ENCODE results near the gene NLRP11. TPM values are rescaled to one million over a fixed set of nuclear protein-coding genes. Genes with fewer than 3 reads are reported as not detected.

NLRP11 gene
- under 0.01 TPM for total RNA-seq

GRCh38 chr19:55831846-55832245 is at the start of gene NLRP11:
NLRP11 (minus strand) TSS chr19:55831999; CDS start chr19:55818174, 13,825 bp downstream.
- Histone ChIP-seq H3K9me3 (ENCODE audit: low read depth, low read length) (no peaks in the 10 kb centered on the region), H3K27me3 (ENCODE audit: insufficient read depth, low read length) (no peaks in the 10 kb centered on the region), H3K4me1 (ENCODE audit: insufficient read depth, low read length) (no peaks in the 10 kb centered on the region), H3K4me3 (ENCODE audit: low read length) (no peak within 1 kb of the TSS)

DNA sequence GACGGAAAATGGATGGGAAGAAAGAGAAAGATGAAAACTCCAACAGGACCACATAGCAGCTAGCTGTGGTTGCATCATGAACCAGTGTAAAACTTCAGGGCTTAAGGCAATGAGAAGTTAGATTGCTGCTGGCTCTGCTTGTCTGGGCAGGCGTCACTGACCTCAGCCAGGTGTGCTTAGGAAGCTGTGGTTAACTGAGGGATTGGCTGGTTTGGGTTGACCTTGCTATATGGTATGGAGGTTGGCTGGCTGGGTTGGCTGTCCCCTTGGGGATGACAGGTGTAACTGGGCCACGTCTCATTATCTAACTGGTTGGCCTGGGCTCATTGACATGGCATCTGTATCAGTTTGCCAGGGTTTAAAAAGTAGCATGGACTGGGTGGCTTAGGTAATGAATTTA is 45.4 kb upstream of the NLRP11 start:
- Histone ChIP-seq H3K4me3 (ENCODE audit: low read length) (no peak overlapping the region), H3K4me1 (ENCODE audit: insufficient read depth, low read length) (no peaks in the 10 kb centered on the region), H3K9me3 (ENCODE audit: low read depth, low read length) (no peaks in the 10 kb centered on the region), H3K27me3 (ENCODE audit: insufficient read depth, low read length) (no peaks in the 10 kb centered on the region)

DNA sequence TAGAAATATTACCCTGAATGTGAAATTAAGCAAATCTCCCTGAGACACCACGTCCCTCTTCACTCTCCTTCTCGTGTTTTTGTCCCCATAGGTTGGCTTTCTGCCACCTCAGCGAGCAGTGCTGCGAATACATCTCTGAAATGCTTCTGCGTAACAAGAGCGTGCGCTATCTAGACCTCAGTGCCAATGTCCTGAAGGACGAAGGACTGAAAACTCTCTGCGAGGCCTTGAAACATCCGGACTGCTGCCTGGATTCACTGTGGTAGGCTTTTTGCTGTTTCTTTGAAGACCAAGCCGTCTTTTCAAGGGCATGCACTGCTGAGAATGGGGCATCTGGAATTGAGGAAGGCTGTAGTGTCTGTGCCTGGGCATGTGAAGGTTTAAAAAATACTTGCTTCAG is 38.9 kb upstream of the NLRP11 start:
- no peaks in the 10 kb centered on the region for H3K9me3 ChIP-seq (ENCODE audit: low read depth, low read length)
- H3K4me3 ChIP-seq (ENCODE audit: low read length): no peak overlapping the region
- H3K4me1 ChIP-seq (ENCODE audit: insufficient read depth, low read length): no peaks in the 10 kb centered on the region
- H3K27me3 ChIP-seq (ENCODE audit: insufficient read depth, low read length): no peaks in the 10 kb centered on the region

DNA sequence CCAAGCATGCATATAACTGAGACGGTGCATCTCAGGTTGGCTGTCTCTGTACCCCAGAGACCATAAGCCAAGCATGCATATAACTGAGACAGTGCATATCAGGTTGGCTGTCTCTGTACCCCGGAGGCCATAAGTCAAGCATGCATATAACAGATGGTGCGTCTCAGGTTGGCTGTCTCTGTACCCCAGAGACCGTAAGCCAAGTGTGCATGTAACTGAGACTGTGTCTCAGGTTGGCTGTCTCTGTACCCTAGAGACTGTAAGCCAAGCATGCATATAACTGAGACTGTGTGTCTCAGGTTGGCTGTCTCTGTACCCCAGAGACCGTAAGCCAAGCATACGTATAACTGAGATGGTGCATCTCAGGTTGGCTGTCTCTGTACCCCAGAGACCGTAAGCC is 35.3 kb upstream of the NLRP11 start:
- peaks cover 8% of the 10 kb centered on the region for H3K9me3 ChIP-seq (ENCODE audit: low read depth, low read length)
- no peaks in the 10 kb centered on the region for H3K4me1 ChIP-seq (ENCODE audit: insufficient read depth, low read length)
- H3K4me3 ChIP-seq (ENCODE audit: low read length): no peak overlapping the region
- no peaks in the 10 kb centered on the region for H3K27me3 ChIP-seq (ENCODE audit: insufficient read depth, low read length)

- Histone ChIP-seq H3K9me3 (ENCODE audit: low read depth, low read length) (peaks cover 8% of the 10 kb centered on the region), H3K27me3 (ENCODE audit: insufficient read depth, low read length) (no peaks in the 10 kb centered on the region), H3K4me3 (ENCODE audit: low read length) (no peak overlapping the region), H3K4me1 (ENCODE audit: insufficient read depth, low read length) (no peaks in the 10 kb centered on the region)
Measured at GRCh38 chr19:55866521-55866920, 34.7 kb upstream of the NLRP11 start.

- no peaks in the 10 kb centered on the region for H3K9me3 ChIP-seq (ENCODE audit: low read depth, low read length)
- H3K4me1 ChIP-seq (ENCODE audit: insufficient read depth, low read length): no peaks in the 10 kb centered on the region
- no peaks in the 10 kb centered on the region for H3K27me3 ChIP-seq (ENCODE audit: insufficient read depth, low read length)
- H3K4me3 ChIP-seq (ENCODE audit: low read length): no peak overlapping the region
Measured at GRCh38 chr19:55858969-55859368, 27.2 kb upstream of the NLRP11 start.

- no peak overlapping the region for H3K4me3 ChIP-seq (ENCODE audit: low read length)
- H3K9me3 ChIP-seq (ENCODE audit: low read depth, low read length): no peaks in the 10 kb centered on the region
- H3K27me3 ChIP-seq (ENCODE audit: insufficient read depth, low read length): no peaks in the 10 kb centered on the region
- no peaks in the 10 kb centered on the region for H3K4me1 ChIP-seq (ENCODE audit: insufficient read depth, low read length)
Measured at GRCh38 chr19:55858401-55858800, 26.6 kb upstream of the NLRP11 start.

DNA sequence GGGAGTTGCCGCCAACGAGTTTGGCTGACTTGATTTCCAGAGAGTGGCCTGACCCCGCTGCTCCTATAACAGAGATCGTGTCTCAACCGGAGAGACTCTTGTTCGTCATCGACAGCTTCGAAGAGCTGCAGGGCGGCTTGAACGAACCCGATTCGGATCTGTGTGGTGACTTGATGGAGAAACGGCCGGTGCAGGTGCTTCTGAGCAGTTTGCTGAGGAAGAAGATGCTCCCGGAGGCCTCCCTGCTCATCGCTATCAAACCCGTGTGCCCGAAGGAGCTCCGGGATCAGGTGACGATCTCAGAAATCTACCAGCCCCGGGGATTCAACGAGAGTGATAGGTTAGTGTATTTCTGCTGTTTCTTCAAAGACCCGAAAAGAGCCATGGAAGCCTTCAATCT is 26.2 kb upstream of the NLRP11 start:
- no peaks in the 10 kb centered on the region for H3K27me3 ChIP-seq (ENCODE audit: insufficient read depth, low read length)
- no peaks in the 10 kb centered on the region for H3K9me3 ChIP-seq (ENCODE audit: low read depth, low read length)
- no peak overlapping the region for H3K4me3 ChIP-seq (ENCODE audit: low read length)
- H3K4me1 ChIP-seq (ENCODE audit: insufficient read depth, low read length): no peaks in the 10 kb centered on the region

DNA sequence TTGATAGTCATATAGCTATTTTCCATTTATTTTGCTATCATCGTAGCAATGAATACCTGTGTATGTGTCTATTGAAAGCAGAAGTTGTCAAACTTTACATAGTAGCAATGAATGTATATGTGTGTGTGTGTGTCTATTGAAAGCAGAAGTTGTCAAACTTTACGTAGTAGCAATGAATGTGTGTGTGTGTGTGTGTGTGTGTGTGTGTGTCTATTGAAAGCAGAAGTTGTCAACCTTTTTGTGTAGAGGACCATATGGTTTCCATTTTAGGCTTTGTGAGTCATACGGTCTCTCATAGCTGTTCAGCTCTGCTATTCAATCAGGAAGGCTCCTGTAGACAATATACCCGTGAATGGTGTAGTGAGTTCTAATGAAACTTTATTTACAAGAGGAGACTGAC is 25.4 kb upstream of the NLRP11 start:
- Histone ChIP-seq H3K4me1 (ENCODE audit: insufficient read depth, low read length) (no peaks in the 10 kb centered on the region), H3K9me3 (ENCODE audit: low read depth, low read length) (no peaks in the 10 kb centered on the region), H3K4me3 (ENCODE audit: low read length) (no peak overlapping the region)

GRCh38 chr19:55855160-55855559 is 23.4 kb upstream of the NLRP11 start:
- Histone ChIP-seq H3K4me1 (ENCODE audit: insufficient read depth, low read length) (no peaks in the 10 kb centered on the region), H3K9me3 (ENCODE audit: low read depth, low read length) (no peaks in the 10 kb centered on the region), H3K27me3 (ENCODE audit: insufficient read depth, low read length) (no peaks in the 10 kb centered on the region), H3K4me3 (ENCODE audit: low read length) (no peak overlapping the region)

More for the DNA sequence above, 25.4 kb upstream of the NLRP11 start:
- H3K27me3 ChIP-seq (ENCODE audit: insufficient read depth, low read length): no peaks in the 10 kb centered on the region

DNA sequence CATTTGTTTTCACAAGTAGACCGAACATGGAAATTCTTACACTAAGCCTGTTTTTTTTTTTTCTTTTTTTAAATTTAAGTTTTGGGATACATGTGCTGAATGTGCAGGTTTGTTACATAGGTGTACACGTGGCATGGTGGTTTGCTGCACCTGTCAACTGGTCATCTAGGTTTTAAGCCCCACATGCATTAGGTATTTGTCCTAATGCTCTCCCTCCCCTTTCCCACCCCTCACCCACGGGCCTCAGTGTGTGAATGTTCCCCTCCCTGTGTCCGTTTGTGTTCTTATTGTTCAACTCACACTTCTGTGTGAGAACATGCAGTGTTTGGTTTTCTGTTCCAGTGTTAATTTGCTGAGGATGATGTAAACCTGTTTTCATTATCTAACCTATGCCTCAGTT is 7.1 kb upstream of the NLRP11 start:
- Histone ChIP-seq H3K9me3 (ENCODE audit: low read depth, low read length) (peaks cover 5% of the 10 kb centered on the region), H3K4me3 (ENCODE audit: low read length) (no peak overlapping the region), H3K27me3 (ENCODE audit: insufficient read depth, low read length) (no peaks in the 10 kb centered on the region), H3K4me1 (ENCODE audit: insufficient read depth, low read length) (no peaks in the 10 kb centered on the region)

DNA sequence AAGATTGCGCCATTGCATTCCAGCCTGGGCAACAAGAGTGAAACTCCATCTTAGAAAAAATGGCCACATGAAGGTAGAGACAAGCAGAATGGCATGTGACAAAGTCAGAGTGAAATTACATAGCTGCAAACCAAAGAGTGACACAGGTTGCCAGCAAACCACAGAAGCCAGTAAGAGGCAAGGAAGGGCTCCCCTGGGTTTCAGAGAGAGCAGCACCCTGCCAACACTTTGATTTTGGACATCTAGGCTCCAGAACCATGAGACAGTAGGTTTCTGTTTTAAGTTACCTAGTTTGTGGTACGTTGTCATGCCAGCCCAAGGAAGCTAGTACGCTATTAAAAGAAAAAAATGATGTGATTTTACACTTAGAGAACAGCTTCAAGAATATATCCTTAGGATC is 6.5 kb upstream of the NLRP11 start:
- peaks cover 5% of the 10 kb centered on the region for H3K9me3 ChIP-seq (ENCODE audit: low read depth, low read length)
- H3K27me3 ChIP-seq (ENCODE audit: insufficient read depth, low read length): no peaks in the 10 kb centered on the region
- H3K4me3 ChIP-seq (ENCODE audit: low read length): no peak overlapping the region
- H3K4me1 ChIP-seq (ENCODE audit: insufficient read depth, low read length): no peaks in the 10 kb centered on the region

DNA sequence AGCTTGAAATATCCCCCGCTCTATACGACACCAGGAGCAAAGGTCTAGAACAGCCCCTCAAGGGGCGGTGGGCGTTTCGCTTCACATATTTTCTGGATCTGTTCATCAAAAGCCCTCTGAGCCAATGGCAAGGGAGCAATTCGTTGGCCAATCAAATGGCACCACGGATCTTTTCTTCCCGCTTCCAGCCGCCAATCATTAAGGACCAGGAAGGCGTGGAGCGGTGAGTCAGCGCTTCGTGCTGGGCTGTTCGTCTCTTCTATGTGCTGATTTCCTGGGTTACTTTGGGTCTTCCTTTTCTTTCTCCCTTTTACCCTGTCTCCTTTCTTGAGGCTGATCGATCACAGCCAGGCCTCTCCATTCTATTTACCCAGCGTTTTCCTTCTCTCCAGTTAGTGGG is 4.5 kb upstream of the NLRP11 start, which contains the start of gene NLRP4:
Gene NLRP4, plus strand, starts transcription at position 201 of the 400 bp plus-strand sequence. CDS start 15,541 bp downstream, outside the sequence.
- no peaks in the 10 kb centered on the region for H3K27me3 ChIP-seq (ENCODE audit: insufficient read depth, low read length)
- no peaks in the 10 kb centered on the region for H3K9me3 ChIP-seq (ENCODE audit: low read depth, low read length)
- H3K4me1 ChIP-seq (ENCODE audit: insufficient read depth, low read length): no peaks in the 10 kb centered on the region
- no peak within 1 kb of the TSS for H3K4me3 ChIP-seq (ENCODE audit: low read length)

DNA sequence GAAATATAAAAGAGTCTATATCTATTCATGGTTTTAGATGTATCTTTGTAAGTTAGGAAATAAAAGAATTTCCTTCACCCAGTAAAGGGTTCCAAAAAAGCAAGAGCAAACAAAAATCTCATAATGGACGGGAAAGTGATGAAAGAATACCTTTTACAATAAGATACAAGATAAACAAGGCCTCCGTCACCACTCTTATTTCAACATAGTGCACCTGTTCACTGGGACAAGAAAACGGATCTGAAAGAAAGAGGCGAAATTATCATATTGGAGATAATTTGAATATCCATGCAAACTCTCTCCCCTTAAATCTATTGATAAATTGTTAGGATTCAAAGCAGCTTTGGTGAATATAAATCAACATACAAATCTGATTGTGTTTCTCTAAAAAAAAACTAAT is 877 bp upstream of the NLRP11 start:
- Histone ChIP-seq H3K4me3 (ENCODE audit: low read length) (no peak overlapping the region), H3K4me1 (ENCODE audit: insufficient read depth, low read length) (no peaks in the 10 kb centered on the region), H3K9me3 (ENCODE audit: low read depth, low read length) (no peaks in the 10 kb centered on the region), H3K27me3 (ENCODE audit: insufficient read depth, low read length) (no peaks in the 10 kb centered on the region)

GRCh38 chr19:55830656-55831055 is 1.1 kb downstream of the NLRP11 start:
- Histone ChIP-seq H3K27me3 (ENCODE audit: insufficient read depth, low read length) (no peaks in the 10 kb centered on the region), H3K4me1 (ENCODE audit: insufficient read depth, low read length) (no peaks in the 10 kb centered on the region), H3K4me3 (ENCODE audit: low read length) (no peak overlapping the region), H3K9me3 (ENCODE audit: low read depth, low read length) (no peaks in the 10 kb centered on the region)

- Histone ChIP-seq H3K4me3 (ENCODE audit: low read length) (no peak overlapping the region), H3K9me3 (ENCODE audit: low read depth, low read length) (no peaks in the 10 kb centered on the region), H3K27me3 (ENCODE audit: insufficient read depth, low read length) (no peaks in the 10 kb centered on the region), H3K4me1 (ENCODE audit: insufficient read depth, low read length) (no peaks in the 10 kb centered on the region)
Measured at GRCh38 chr19:55820037-55820436, 11.8 kb downstream of the NLRP11 start.

- Histone ChIP-seq H3K27me3 (ENCODE audit: insufficient read depth, low read length) (no peaks in the 10 kb centered on the region), H3K4me1 (ENCODE audit: insufficient read depth, low read length) (no peaks in the 10 kb centered on the region), H3K4me3 (ENCODE audit: low read length) (no peak overlapping the region), H3K9me3 (ENCODE audit: low read depth, low read length) (no peaks in the 10 kb centered on the region)
Measured at GRCh38 chr19:55813906-55814305, 17.9 kb downstream of the NLRP11 start.
